KOPT-K1 (cell line): Measurements from ENCODE around the gene NDC80.
"Not testable (repeated sequence)": the region's sequence is repeated elsewhere in the genome, so short reads cannot be mapped to it uniquely, and the experiment has no call there.

ENCODE experiments used
- H3K27ac ChIP-seq: fragments of 200-600 bp; sonication (generic); 2 replicates; pipeline ENCODE4 v1.5.1; 2016; ENCODE audit warnings: antibody characterized with exemption, mild to moderate bottlenecking, low read depth, low read length; ENCODE audit not compliant: poor library complexity, severe bottlenecking
- H3K36me3 ChIP-seq: fragments of 200-600 bp; sonication (generic); 2 replicates; pipeline ENCODE4 v1.5.1; 2017; ENCODE audit warnings: antibody characterized with exemption, mild to moderate bottlenecking, low read length, moderate library complexity; ENCODE audit not compliant: insufficient read depth
- H3K9me3 ChIP-seq: fragments of 200-600 bp; sonication (generic); 2 replicates; pipeline ENCODE4 v1.5.1; 2017; ENCODE audit warnings: antibody characterized with exemption, low read length, mild to moderate bottlenecking; ENCODE audit not compliant: insufficient read depth, poor library complexity, severe bottlenecking

Gene NDC80

GRCh38 chr18:2657788-2658458 lies 86.6 kb downstream of the NDC80 start:
- H3K9me3 ChIP-seq: no peaks in the 10 kb centered on the region
- peaks cover 20% of the 10 kb centered on the region for H3K36me3 ChIP-seq
- H3K27ac ChIP-seq: no peak overlapping the region

- H3K36me3 ChIP-seq: peaks cover 41% of the 10 kb centered on the region
- H3K9me3 ChIP-seq, H3K27ac ChIP-seq: not testable (repeated sequence)
Measured at GRCh38 chr18:2660849-2661248, 89.5 kb downstream of the NDC80 start.

DNA sequence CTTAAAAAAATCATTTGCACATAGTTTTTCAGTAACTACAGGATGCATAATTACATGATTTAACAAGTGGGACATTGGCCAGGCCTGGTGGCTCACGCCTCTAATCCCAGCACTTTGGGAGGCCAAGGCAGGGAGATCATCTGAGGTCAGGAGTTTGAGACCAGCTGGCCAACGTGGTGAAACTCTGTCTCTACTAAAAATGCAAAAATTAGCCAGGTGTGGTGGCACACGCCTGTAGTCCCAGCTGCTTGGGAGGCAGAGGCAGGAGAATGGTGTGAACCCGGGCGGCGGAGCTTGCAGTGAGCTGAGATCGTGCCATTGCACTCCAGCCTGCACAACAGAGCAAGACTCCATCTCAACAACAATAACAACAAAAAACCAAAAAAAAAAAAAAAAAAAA lies 90.9 kb downstream of the NDC80 start:
- peaks cover 55% of the 10 kb centered on the region for H3K36me3 ChIP-seq
- H3K9me3 ChIP-seq, H3K27ac ChIP-seq: not testable (repeated sequence)

DNA sequence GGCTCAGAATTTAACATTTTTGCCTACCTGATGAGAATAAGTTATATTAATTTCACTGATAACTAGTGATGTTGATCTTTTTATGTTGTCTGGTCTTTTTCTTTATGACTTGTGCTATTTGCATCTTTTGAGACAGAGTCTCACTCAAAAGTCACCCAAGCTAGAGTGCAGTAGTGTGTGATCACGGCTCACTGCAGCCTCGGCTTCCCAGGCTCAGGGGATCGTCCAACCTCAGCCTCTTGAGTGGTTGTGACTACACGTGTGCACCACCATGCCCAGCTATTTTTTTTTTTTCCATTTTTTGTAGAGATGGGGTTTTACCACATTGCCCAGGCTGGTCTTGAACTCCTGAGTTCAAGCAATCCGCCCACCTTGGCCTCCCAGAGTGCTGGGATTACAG lies 91.6 kb downstream of the NDC80 start:
- H3K9me3 ChIP-seq: no peaks in the 10 kb centered on the region
- no peak overlapping the region for H3K27ac ChIP-seq
- peaks cover 58% of the 10 kb centered on the region for H3K36me3 ChIP-seq
